Smooth muscle cell of the brain vasculature (primary cell): Measurements from ENCODE around the gene COL27A1.

Source experiments
- DNase-seq: peaks from one replicate; pipeline ENCODE4 v3.0.0-alpha.2; 2012; ENCODE audit warnings: low read depth, low spot score

COL27A1 gene

GRCh38 chr9:114206221-114206789 lies 51.0 kb downstream of the COL27A1 start:
- no peak for DNase-seq

- DNase-seq: no peak
Measured at GRCh38 chr9:114207034-114207810, 51.9 kb downstream of the COL27A1 start.

GRCh38 chr9:114207845-114208244 lies 52.5 kb downstream of the COL27A1 start:
- no peak for DNase-seq

GRCh38 chr9:114209151-114209550 lies 53.8 kb downstream of the COL27A1 start:
- no peak for DNase-seq

DNA sequence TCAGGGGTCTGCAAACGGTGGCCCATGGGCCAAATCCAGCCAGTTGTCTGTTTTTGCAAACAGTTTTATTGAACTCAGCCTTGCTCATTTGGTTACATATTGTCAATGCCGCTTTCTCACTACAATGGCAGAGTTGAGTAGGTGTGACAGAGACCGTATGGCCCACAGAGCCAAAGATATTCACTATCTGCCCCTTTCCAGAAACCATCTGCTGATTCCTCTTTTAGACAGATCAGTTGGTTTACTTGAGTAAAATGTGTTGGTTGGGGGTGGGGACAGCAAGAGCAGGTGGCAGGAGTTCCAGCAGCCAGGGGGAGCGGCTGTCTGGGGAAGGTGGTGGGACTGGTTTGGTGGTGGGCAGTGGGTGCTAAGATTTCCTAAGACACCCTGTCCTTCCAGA lies 54.8 kb downstream of the COL27A1 start:
- no peak for DNase-seq

DNA sequence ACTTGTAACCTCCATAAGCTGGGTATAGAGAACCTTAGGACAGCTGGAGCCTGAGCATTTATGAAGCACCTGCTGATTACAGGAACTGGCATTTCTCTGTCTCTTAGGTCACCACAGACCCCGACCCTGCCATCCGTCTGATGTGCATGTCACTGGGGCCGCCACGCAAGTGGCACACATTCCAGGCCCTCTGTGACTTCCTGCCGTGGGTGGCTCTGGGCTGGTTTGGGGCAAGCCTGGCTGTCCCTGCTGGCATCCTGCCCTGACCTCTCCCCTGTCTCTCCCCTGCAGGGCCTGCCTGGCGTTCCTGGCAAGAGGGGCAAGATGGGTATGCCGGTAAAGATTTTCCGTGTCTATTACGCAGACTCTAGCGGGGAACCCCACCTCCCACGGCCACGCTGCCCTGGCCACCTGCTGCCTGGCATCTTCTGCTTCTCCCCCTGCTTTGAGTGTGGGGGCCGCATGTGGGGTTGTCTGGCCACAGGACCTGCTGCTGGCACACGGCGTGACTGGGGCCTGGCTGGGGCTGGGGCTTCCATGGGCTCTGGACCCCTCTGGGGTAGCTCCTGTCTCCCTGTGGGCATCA lies 55.4 kb downstream of the COL27A1 start:
- DNase-seq: no peak

DNA sequence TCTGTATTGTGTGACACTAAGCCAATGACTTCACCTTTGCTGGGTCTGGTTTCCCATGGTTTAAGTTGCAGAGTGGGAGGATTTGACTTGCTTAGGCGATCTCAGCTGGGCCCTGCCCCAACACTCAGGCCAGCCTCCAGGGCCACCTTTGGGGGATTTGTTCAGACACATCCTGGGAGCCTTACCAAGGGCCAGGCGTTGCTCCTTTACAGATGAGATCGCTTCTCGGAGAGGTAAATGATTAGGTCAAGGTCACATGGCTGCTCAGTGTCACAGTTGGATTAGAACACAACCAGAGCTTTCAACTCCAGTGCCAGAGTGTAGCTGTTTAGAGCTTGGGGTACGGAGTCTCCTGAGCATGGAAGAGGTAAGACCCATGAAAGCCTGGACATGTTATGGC lies 57.5 kb downstream of the COL27A1 start:
- no peak for DNase-seq

GRCh38 chr9:114213566-114213965 lies 58.2 kb downstream of the COL27A1 start:
- DNase-seq: no peak

- no peak for DNase-seq
Measured at GRCh38 chr9:114214181-114214580, 58.8 kb downstream of the COL27A1 start.

GRCh38 chr9:114214686-114215414 lies 59.5 kb downstream of the COL27A1 start:
- no peak for DNase-seq

- no peak for DNase-seq
Measured at GRCh38 chr9:114216081-114216480, 60.7 kb downstream of the COL27A1 start.

DNA sequence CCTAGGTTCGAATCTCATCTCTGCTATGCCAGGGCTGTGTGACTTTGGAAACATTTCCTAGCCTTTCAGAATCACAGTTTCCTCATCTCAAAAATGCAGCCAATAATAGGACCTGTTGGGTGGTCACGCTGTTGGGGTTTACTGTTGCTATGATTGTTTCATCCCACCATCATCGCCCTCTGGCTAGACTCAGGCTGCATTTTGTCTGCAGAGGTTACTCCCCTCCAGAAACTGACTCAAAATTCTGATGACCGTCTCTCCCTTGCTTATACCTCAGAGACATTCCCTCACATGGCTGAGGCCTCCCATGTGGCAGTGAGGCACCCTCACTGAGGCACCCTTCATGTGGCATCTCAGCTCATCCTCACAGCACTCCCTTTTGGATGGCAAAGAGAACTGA lies 61.6 kb downstream of the COL27A1 start:
- DNase-seq: no peak

DNA sequence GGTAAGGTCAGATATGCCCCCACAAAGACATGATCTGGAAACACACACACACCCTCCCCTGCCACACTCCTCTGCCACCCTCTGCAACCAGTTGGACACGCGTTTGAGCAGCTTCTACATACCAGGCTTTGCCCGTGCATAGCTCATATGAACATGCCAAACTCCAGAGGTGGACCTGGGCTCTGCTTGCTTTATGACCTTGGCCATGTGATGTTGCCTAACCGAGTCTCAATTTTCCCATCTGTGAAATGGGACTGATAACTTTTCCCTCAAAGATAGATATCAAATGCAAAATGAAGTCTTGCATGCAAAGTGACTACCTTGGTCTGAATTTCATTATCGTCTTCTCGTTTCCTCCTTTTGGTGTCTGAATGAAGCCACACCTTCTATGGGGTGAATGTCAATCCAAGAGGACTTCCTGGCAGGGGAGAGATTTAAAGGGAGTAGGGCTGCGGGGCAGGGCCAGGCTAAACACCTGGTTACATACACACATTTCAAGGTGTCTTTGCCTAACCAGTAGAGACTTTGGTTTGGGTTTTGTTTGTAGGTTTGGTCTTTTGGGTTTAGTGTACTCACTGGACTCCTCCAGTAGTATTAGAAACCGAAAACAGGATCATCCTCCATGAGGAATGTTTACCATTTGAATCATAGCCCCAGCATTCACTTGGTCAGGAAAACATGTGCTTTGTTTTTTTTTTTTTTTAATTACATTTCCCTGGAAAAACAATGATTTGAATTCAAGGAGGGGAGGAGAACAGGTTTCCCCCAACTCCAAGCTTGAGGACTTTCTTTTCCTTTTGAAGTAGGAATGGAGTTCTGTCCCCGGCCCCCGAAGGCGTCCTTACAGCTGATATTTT lies 63.2 kb downstream of the COL27A1 start:
- DNase-seq: no peak

DNA sequence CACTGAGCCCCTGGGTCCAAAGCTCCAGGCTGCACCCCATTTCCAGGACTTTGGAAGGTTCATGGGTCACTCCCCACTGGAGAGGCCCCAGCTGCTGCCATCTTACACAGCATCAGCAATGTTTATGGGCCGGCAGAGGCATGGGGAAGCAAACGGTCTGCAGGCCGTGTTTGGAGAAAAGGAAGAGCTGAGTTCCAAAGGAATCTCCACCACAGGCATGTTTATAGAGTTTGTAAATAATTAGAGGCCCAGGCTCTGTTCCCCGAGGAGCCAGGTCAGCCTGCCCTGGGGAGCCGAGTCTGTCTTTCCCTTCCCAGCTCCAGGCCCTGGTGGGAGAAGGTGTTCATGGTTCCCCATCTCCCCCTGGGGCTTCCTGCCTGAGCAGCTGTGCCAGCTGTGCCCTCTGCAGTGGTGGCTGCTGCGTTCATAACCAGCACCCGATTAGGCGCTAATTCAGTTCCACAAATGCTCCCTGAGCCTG lies 64.8 kb downstream of the COL27A1 start:
- no peak for DNase-seq

- no peak for DNase-seq
Measured at GRCh38 chr9:114221706-114222465, 66.5 kb downstream of the COL27A1 start.

DNA sequence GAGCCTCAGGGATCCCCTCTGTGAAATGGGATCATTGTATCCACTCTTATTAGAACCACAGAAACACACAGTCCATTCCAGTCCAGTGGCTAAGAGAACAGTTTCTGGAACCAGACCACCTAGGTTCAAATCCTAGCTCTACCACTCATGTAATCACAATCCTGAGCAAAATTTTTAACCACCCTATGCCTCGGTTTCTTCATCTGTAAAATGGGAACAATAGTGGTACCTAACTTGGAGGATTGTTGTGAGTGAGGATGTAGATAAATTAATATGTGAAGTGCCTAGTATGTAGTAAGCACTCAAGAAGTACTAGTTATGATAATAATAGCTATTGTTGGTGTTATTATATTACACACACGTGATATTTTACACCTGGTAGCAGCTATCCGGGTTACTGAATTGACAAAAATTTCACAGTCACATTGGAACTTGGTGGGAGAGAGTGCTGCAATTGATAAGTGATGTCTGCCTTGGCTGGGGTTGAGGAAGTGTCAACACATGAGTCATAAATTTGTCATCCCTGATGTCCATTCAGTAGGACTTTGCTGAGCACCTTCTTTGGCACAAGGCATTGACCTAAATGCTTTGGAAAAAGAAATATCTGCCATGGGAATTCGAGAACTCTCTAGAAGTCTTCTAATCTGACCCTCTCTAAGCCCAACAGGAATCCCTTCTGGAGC lies 68.4 kb downstream of the COL27A1 start:
- no peak for DNase-seq

- DNase-seq: no peak
Measured at GRCh38 chr9:114224247-114224610, 68.9 kb downstream of the COL27A1 start.

- no peak for DNase-seq
Measured at GRCh38 chr9:114225561-114226212, 70.3 kb downstream of the COL27A1 start.

- DNase-seq: no peak
Measured at GRCh38 chr9:114226246-114227055, 71.1 kb downstream of the COL27A1 start.
